HepG2 (cell line): ENCODE results near the gene ECEL1. TPM values are rescaled to one million over a fixed set of nuclear protein-coding genes. Genes with fewer than 3 reads are reported as not detected.
"Not testable (repeated sequence)": the region's sequence is repeated elsewhere in the genome, so short reads cannot be mapped to it uniquely, and the experiment has no call there.

ENCODE experiments used
- ATAC-seq: fragments of 200-7000 bp; cut with Tn5 transposase; 3 replicates; pipeline ENCODE4 v1.9.1; 2020; ENCODE audit warnings: mild to moderate bottlenecking, moderate library complexity
- BruUV-seq: library from RNA; stranded (reverse); fragments of 400-500 nt; replicated peaks from 2 replicates; lab custom pipeline; 2021; lab: Mats Ljungman, UMichigan
- CTCF ChIA-PET: fragments of 300-600 bp; formaldehyde crosslinking; extraction: SDS; loops from one replicate; lab custom pipeline; 2021; ENCODE audit warnings: low total read pairs, inconsistent platforms, low intra/inter-chr PET ratio; lab: Yijun Ruan, JAX
- POLR2A ChIA-PET: fragments of 350-600 bp; sonication (Branson Sonifier 250); formaldehyde crosslinking; loops from one replicate; lab custom pipeline; 2020; ENCODE audit warnings: antibody characterized with exemption, inconsistent platforms; lab: Yijun Ruan, JAX
- DNase-seq: peaks from one replicate; pipeline ENCODE4 v3.0.0-alpha.2; 2015; ENCODE audit warnings: low spot score
- FAIRE-seq: peaks from 3 replicates; lab custom pipeline; 2011; peaks lifted over from hg19 to GRCh38; lab: Jason Lieb, UNC
- H2AFZ ChIP-seq: one replicate; pipeline ENCODE4 v1.6.1; 2011; ENCODE audit warnings: low read length, inconsistent platforms
- H3K27ac ChIP-seq: fragments of 300-600 bp; 3 replicates; pipeline ENCODE4 v1.8.0; 2011; ENCODE audit warnings: mixed run types, mild to moderate bottlenecking, mixed read lengths, low read length, inconsistent platforms; ENCODE audit not compliant: insufficient read depth; ENCODE audit errors: extremely low read length
- H3K27me3 ChIP-seq, 2 experiments: fragments of 200-600 bp in 1 of 2; 2 replicates in 1 of 2; 3 replicates in 1 of 2; pipeline versions ENCODE4 v1.6.0 to v1.8.0; 2011; ENCODE audit warnings: low read length in 2 of 2, mild to moderate bottlenecking in 2 of 2, moderate library complexity in 2 of 2, inconsistent platforms in 1 of 2; ENCODE audit not compliant: insufficient read depth in 2 of 2, control insufficient read depth in 1 of 2
- H3K36me3 ChIP-seq, 2 experiments: fragments of 200-600 bp in 1 of 2; replicated peaks in 1 of 2; 2 replicates in 1 of 2; 3 replicates in 1 of 2; pipeline versions ENCODE4 v1.5.1 to v1.8.0; 2011; ENCODE audit warnings: low read length in 2 of 2, inconsistent platforms in 1 of 2; ENCODE audit not compliant: insufficient read depth in 2 of 2, control insufficient read depth in 1 of 2
- H3K4me1 ChIP-seq: 2 replicates; pipeline ENCODE4 v1.5.1; 2012; ENCODE audit warnings: low read length, inconsistent platforms; ENCODE audit not compliant: insufficient read depth
- H3K4me2 ChIP-seq: 2 replicates; pipeline ENCODE4 v1.6.0; 2011; ENCODE audit warnings: low read depth, low read length, inconsistent platforms
- H3K4me3 ChIP-seq, 3 experiments: fragments of 200-600 bp in 1 of 3; sonication (generic), shearing (Covaris generic) in 1 of 3; replicated peaks in 1 of 3; 2 replicates each; pipeline ENCODE4 v1.5.1; 2011 to 2016; ENCODE audit warnings: low read length in 3 of 3, inconsistent platforms in 2 of 3, low read depth in 2 of 3, mild to moderate bottlenecking in 2 of 3, control low read depth in 1 of 3, mixed read lengths in 1 of 3; ENCODE audit not compliant: insufficient read depth in 1 of 3
- H3K79me2 ChIP-seq: one replicate; pipeline ENCODE4 v1.6.1; 2011; ENCODE audit warnings: low read length, inconsistent platforms; ENCODE audit not compliant: insufficient read depth
- H3K9ac ChIP-seq: 2 replicates; pipeline ENCODE4 v1.6.0; 2011; ENCODE audit warnings: mild to moderate bottlenecking, low read depth, low read length, inconsistent platforms; ENCODE audit not compliant: insufficient read depth
- H3K9me3 ChIP-seq: 2 replicates; pipeline ENCODE4 v1.5.1; 2012; ENCODE audit warnings: mild to moderate bottlenecking, low read length
- H4K20me1 ChIP-seq: 2 replicates; pipeline ENCODE4 v1.6.0; 2011; ENCODE audit warnings: inconsistent platforms, mild to moderate bottlenecking, low read length, moderate library complexity; ENCODE audit not compliant: insufficient read depth
- BCL6 ChIP-seq: IDR thresholded peaks from 2 replicates; pipeline ENCODE4 v1.6.1; 2016; ENCODE audit warnings: missing genetic modification reagents, missing compliant biosample characterization
- BHLHE40 ChIP-seq: IDR thresholded peaks from 2 replicates; pipeline ENCODE4 v1.6.1; 2011; ENCODE audit warnings: low read length, improper control_type of control experiment
- CCAR2 ChIP-seq: fragments of 200-400 bp; formaldehyde crosslinking; optimal IDR thresholded peaks from 2 replicates; pipeline ENCODE3; 2018; ENCODE audit warnings: low read depth, mild to moderate bottlenecking, low read length, moderate library complexity
- FIP1L1 ChIP-seq: fragments of 200-400 bp; formaldehyde crosslinking; IDR thresholded peaks from 2 replicates; pipeline ENCODE4 v1.6.1; 2018; ENCODE audit warnings: low read depth, mild to moderate bottlenecking, low read length, moderate library complexity, borderline replicate concordance; ENCODE audit not compliant: insufficient read depth
- FOXA3 ChIP-seq: IDR thresholded peaks from 2 replicates; pipeline ENCODE4 v1.6.1; 2016; ENCODE audit warnings: missing genetic modification reagents, missing compliant biosample characterization
- HIVEP1 ChIP-seq: sonication (generic); formaldehyde crosslinking; IDR thresholded peaks from 2 replicates; pipeline ENCODE4 v1.4.0; 2020; ENCODE audit warnings: mild to moderate bottlenecking, missing genetic modification reagents
- JUNB ChIP-seq: sonication (generic); formaldehyde crosslinking; IDR thresholded peaks from 2 replicates; pipeline ENCODE4 v1.8.0; 2022; ENCODE audit warnings: missing genetic modification reagents, mild to moderate bottlenecking, borderline replicate concordance
- MAFG ChIP-seq: sonication (generic); formaldehyde crosslinking; IDR thresholded peaks from 2 replicates; pipeline ENCODE4 v1.5.1; 2020; ENCODE audit warnings: mild to moderate bottlenecking, missing genetic modification reagents
- MAZ ChIP-seq, 2 experiments: sonication (generic) in 1 of 2; formaldehyde crosslinking in 1 of 2; IDR thresholded peaks; 2 replicates each; pipeline versions ENCODE4 v1.5.0 to v1.6.1; 2012 to 2020; ENCODE audit warnings: low read depth in 2 of 2, mild to moderate bottlenecking in 2 of 2, borderline replicate concordance in 1 of 2, improper control_type of control experiment in 1 of 2, low read length in 1 of 2, missing genetic modification reagents in 1 of 2, moderate library complexity in 1 of 2
- MEIS2 ChIP-seq: sonication (generic); formaldehyde crosslinking; IDR thresholded peaks from 2 replicates; pipeline ENCODE4 v1.9.0; 2021; ENCODE audit warnings: mild to moderate bottlenecking, missing genetic modification reagents
- MTA3 ChIP-seq: sonication (generic); formaldehyde crosslinking; IDR thresholded peaks from 2 replicates; pipeline ENCODE4 v1.4.0; 2020; ENCODE audit warnings: missing genetic modification reagents
- MXD3 ChIP-seq: IDR thresholded peaks from 2 replicates; pipeline ENCODE4 v1.6.1; 2016; ENCODE audit warnings: mild to moderate bottlenecking, missing biosample characterization, missing genetic modification reagents
- MYC ChIP-seq: sonication (generic); formaldehyde crosslinking; IDR thresholded peaks from 2 replicates; pipeline ENCODE4 v1.9.0; 2021; ENCODE audit warnings: missing genetic modification reagents, borderline replicate concordance
- ONECUT2 ChIP-seq: sonication (generic); formaldehyde crosslinking; IDR thresholded peaks from 2 replicates; pipeline ENCODE4 v1.4.0; 2020; ENCODE audit warnings: missing genetic modification reagents
- ZC3H4 ChIP-seq: sonication (generic); formaldehyde crosslinking; IDR thresholded peaks from 2 replicates; pipeline ENCODE4 v1.4.0; 2020; ENCODE audit warnings: missing genetic modification reagents, borderline replicate concordance
- ZNF263 ChIP-seq: sonication (generic); formaldehyde crosslinking; IDR thresholded peaks from 2 replicates; pipeline ENCODE4 v1.4.0; 2020; ENCODE audit warnings: missing genetic modification reagents
- ZNF274 ChIP-seq: sonication (generic); formaldehyde crosslinking; IDR thresholded peaks from 2 replicates; pipeline ENCODE4 v1.5.1; 2020; ENCODE audit warnings: mild to moderate bottlenecking, missing genetic modification reagents
- ZNF331 ChIP-seq: sonication (generic); formaldehyde crosslinking; IDR thresholded peaks from 2 replicates; pipeline ENCODE4 v1.4.0; 2020; ENCODE audit warnings: missing genetic modification reagents
- ZNF570 ChIP-seq: sonication (generic); formaldehyde crosslinking; IDR thresholded peaks from 2 replicates; pipeline ENCODE4 v1.4.0; 2020; ENCODE audit warnings: mild to moderate bottlenecking, missing genetic modification reagents, borderline replicate concordance
- WGBS: methylation state at CpG from one replicate; pipeline ENCODE4 v1.1.6; 2017; ENCODE audit warnings: low lambda C conversion rate; 5-methylcytosine and 5-hydroxymethylcytosine counted together
- in situ Hi-C: cut with HindIII; loops from 2 replicates; pipeline ENCODE4 v1.10.0; 2017; ENCODE audit warnings: low pct_unique_long_range_greater_than_20kb; ENCODE audit not compliant: extremely low pct_ligation_motif_present
- intact Hi-C: fragments of 100-400 bp; cut with micrococcal nuclease; formaldehyde crosslinking; loops from one replicate; pipeline ENCODE4 v1.10.0; 2022; ENCODE audit not compliant: unreplicated experiment
- polyA plus RNA-seq, 8 experiments: library from polyadenylated mRNA; depleted of rRNA in 3 of 8; stranded (reverse) in 7 of 8; unstranded in 1 of 8; fragments of >200 nt; fragmentation: Illumina TruSeq in 4 of 8; extraction: Trizol in 4 of 8; gene quantifications; 2 replicates each; pipeline versions ENCODE4 v1.2.1 to v1.2.3, GENCODE V29; 2011 to 2016; ENCODE audit warnings: low read depth in 4 of 8, missing spikeins in 1 of 8, mixed read lengths in 1 of 8; ENCODE audit not compliant: insufficient read depth in 1 of 8
- total RNA-seq, 5 experiments: library from RNA; depleted of rRNA; stranded (reverse); fragments of >200 nt; fragmentation: Illumina TruSeq; extraction: Trizol; gene quantifications; 2 replicates each; pipeline ENCODE4 v1.2.3, GENCODE V29; 2016; ENCODE audit warnings: low read depth in 1 of 5

The ECEL1 gene
- total and polyA plus RNA-seq, 2 of the 13 experiments (the other 11 are each of a cell fraction or from before 2014, with no cell fraction given), result not detected

- Histone ChIP-seq H3K27ac (no peak overlapping the region), H3K4me3 (no peak overlapping the region), H3K27me3 (peaks cover 11 to 68% of the 10 kb centered on the region in 2 experiments), H3K9me3 (no peaks in the 10 kb centered on the region), H3K9ac (no peak overlapping the region), H3K4me1 (0 out of 2 replicates have a peak, but pooled peaks cover 7% of the 10 kb centered on the region), H3K79me2 (no peaks in the 10 kb centered on the region), H3K36me3 (no peaks in the 10 kb centered on the region), H3K4me2 (no peak overlapping the region), H2AFZ (no peak overlapping the region), H4K20me1 (no peaks in the 10 kb centered on the region; the same call in 1 of the 2 replicates)
- in situ Hi-C loops, result loop anchor here (5.0 kb wide), 1 partner anchor 63 kb away; no protein-coding TSS in a partner anchor
- WGBS, result 34% methylated on average over 9 of the region's 9 CpGs
- BruUV-seq, result no TSS peak
- no peak for DNase-seq
- FAIRE-seq, result no peak
- no peak for ATAC-seq
- ChIA-PET POLR2A (no interaction called here), CTCF (no interaction called here)
- TF ChIP-seq ZNF570 (CRISPR knock-in tag), result no peak
- no peak for TF ChIP-seq ZNF263 (CRISPR knock-in tag)
- TF ChIP-seq ONECUT2 (CRISPR knock-in tag), result no peak
- TF ChIP-seq ZNF331 (CRISPR knock-in tag), result no peak
- TF ChIP-seq ZC3H4 (CRISPR knock-in tag), result no peak
- TF ChIP-seq FIP1L1, result no peak
- TF ChIP-seq MAZ (IDR thresholded peaks at IDR 0.05; ENCODE audit: borderline replicate concordance, low read depth, low read length), result no peak
- TF ChIP-seq MAZ (CRISPR knock-in tag; IDR thresholded peaks at IDR 0.05; ENCODE audit: low read depth), result no peak
- TF ChIP-seq BHLHE40, result no peak
- TF ChIP-seq MTA3 (CRISPR knock-in tag), result no peak
- no peak for TF ChIP-seq HIVEP1 (CRISPR knock-in tag)
- TF ChIP-seq MAFG, result no peak
- no peak for TF ChIP-seq MXD3 (CRISPR knock-in tag)
- no peak for TF ChIP-seq MEIS2
- no peak for TF ChIP-seq BCL6 (CRISPR knock-in tag)
- TF ChIP-seq JUNB (CRISPR knock-in tag), result no peak
- TF ChIP-seq ZNF274 (CRISPR knock-in tag), result no peak
- no peak for TF ChIP-seq MYC (CRISPR knock-in tag)
- no peak for TF ChIP-seq CCAR2
- TF ChIP-seq FOXA3 (CRISPR knock-in tag), result no peak
- intact Hi-C loops, result no loop called here
These were observed 33.0 kb downstream of the ECEL1 start for GRCh38 chr2:232454630-232455029.

- H3K36me3 ChIP-seq, in situ Hi-C loops, H3K79me2 ChIP-seq, H3K9ac ChIP-seq, H3K27ac ChIP-seq, intact Hi-C loops, POLR2A ChIA-PET, H3K9me3 ChIP-seq, CTCF ChIA-PET, FAIRE-seq, H4K20me1 ChIP-seq, BruUV-seq, H3K4me3 ChIP-seq, H3K4me2 ChIP-seq, H2AFZ ChIP-seq, DNase-seq, ATAC-seq: not testable (repeated sequence)
- Histone ChIP-seq H3K4me1 (peaks cover 20% of the 10 kb centered on the region), H3K27me3 (peaks cover 14 to 49% of the 10 kb centered on the region in 2 experiments)
- WGBS, result 25% methylated on average over 3 of the region's 3 CpGs
These were observed 36.0 kb downstream of the ECEL1 start for GRCh38 chr2:232451645-232452044.
